Keratinocyte (primary cell): ENCODE measurements around the gene TFIP11.

Source experiments
- EZH2 ChIP-seq: IDR thresholded peaks from one replicate; pipeline ENCODE4 v1.6.1; 2012; ENCODE audit warnings: inconsistent platforms, mild to moderate bottlenecking, low read length, moderate library complexity
- TF ChIP-seq, protein P1 (sequence below), 3 experiments: IDR thresholded peaks in 1 of 3; conservative IDR thresholded peaks in 1 of 3; optimal IDR thresholded peaks in 1 of 3; 2 replicates in 2 of 3; 3 replicates in 1 of 3; pipeline versions ENCODE3 to v1.5.1; 2011; ENCODE audit warnings: low read length in 3 of 3, mild to moderate bottlenecking in 3 of 3, moderate library complexity in 2 of 3, control low read depth in 1 of 3, inconsistent platforms in 1 of 3; ENCODE audit not compliant: insufficient read depth in 2 of 3; ENCODE audit errors: extremely low read depth in 1 of 3

DNA sequence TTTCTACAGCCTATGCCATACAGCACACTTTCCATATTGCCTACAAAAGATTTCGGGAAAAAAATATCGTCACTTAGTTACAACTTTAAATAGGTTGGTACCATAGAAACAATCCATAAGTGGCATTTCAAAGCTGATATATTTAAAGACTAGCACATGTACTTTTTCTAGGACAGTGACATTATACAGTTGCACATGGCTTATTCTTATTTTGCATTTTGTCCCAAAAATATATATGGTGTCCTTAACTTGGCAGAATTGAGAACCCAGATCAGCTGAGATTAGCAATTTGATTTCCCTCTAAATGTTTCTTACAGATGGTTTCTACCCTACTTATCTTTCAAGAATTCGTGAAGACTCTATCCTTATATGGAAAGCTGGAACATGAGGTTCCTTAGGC lies 3.7 kb upstream of the TFIP11 start:
- TF ChIP-seq EZH2, result no peak
- TF ChIP-seq, protein P1, sequence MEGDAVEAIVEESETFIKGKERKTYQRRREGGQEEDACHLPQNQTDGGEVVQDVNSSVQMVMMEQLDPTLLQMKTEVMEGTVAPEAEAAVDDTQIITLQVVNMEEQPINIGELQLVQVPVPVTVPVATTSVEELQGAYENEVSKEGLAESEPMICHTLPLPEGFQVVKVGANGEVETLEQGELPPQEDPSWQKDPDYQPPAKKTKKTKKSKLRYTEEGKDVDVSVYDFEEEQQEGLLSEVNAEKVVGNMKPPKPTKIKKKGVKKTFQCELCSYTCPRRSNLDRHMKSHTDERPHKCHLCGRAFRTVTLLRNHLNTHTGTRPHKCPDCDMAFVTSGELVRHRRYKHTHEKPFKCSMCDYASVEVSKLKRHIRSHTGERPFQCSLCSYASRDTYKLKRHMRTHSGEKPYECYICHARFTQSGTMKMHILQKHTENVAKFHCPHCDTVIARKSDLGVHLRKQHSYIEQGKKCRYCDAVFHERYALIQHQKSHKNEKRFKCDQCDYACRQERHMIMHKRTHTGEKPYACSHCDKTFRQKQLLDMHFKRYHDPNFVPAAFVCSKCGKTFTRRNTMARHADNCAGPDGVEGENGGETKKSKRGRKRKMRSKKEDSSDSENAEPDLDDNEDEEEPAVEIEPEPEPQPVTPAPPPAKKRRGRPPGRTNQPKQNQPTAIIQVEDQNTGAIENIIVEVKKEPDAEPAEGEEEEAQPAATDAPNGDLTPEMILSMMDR (optimal IDR thresholded peaks at IDR 0.05 in 1 of 3, IDR thresholded peaks at IDR 0.05 in 1 of 3, conservative IDR thresholded peaks at IDR 0.05 in 1 of 3; ENCODE audit: extremely low read depth in 1 of 3, insufficient read depth in 2 of 3, low read length in 3 of 3), result no peak
